ENCODE data around the gene TET1.
"Not testable (repeated sequence)": the region's sequence is repeated elsewhere in the genome, so short reads cannot be mapped to it uniquely, and the experiment has no call there.

TET1 gene

DNA sequence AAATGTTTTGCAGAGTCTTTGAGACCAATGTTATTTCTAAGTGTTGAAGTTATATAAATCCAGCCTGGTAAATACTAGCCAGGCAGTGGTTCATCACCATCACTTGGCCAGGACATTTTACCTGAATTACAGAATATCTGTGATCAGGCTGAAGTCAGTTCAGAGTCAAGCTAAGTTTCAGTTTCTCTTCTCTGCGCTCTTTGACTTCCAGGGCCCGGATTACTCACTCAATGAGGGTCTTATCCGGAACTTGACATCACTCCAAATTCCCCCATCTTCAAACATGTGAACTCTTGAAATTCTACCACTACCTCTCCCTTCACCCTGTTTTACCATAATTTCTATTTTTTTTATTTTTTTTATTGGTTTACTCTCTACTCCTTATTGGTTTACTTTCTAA is 124.3 kb downstream of the TET1 start:
- FAIRE-seq (no peak), DNase-seq (ENCODE audit: insufficient read length, low spot score) (no peak)

DNA sequence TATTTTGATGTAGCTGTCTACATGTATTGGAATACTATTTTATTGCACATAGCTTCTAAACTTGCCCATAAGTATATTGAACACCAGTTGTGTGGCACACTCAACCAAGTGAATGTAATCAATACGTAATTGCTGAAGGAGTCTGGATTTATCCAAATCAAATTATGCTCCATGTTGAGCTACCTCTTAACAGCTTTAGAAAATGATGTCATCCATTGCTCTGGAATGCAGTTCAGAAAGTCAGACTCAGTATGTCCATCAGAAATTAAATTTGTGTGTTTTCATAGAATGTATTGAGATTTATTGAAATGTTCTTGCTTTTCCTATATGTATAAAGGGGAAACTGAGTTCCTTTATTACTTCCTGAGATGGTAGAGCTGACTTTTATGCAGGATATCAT is 135.9 kb downstream of the TET1 start:
- FAIRE-seq: peak; percentile 23

DNA sequence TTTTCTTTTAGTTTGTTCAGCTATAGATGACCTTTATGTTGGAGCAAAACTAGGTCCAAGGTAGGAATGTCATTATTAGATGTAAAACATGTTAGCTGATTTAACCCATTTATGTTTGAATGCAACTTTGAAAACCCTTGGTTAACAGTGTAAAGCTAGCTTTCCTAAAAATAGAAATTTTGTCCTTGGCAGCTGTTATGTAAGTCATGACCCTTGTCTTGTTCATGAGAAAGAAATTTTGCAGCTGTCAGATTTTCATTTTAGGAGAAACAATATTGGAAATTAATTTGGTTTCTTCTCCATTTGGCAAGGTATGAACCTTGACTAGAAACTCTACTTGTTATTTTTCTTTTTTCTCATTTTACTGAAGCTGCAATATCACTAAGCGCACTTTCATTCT is 137.0 kb downstream of the TET1 start:
- DNase-seq (ENCODE audit: insufficient read length, low spot score): no peak
- FAIRE-seq: no peak

More for the DNA sequence above, 135.9 kb downstream of the TET1 start:
- no peak for DNase-seq (ENCODE audit: insufficient read length, low spot score)

DNA sequence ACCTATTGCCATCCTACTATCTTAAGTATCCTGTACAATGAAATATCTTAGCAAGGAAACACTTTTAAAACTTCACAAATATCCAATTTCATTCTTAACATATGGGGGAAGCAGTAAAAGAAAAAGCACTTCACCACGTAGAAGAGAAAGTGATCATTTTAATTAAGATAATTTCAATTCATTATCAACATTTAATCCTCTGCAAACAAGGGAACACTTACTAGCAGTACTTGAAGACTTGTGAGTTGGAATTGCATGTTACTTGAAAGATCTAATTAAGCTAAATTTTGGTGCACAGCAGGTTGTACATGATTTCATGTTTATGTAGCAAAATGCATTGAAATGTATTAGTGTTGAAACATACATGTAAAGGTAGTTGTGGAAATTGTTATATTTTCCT is 140.1 kb downstream of the TET1 start:
- no peak for DNase-seq (ENCODE audit: insufficient read length, low spot score)
- no peak for FAIRE-seq

DNA sequence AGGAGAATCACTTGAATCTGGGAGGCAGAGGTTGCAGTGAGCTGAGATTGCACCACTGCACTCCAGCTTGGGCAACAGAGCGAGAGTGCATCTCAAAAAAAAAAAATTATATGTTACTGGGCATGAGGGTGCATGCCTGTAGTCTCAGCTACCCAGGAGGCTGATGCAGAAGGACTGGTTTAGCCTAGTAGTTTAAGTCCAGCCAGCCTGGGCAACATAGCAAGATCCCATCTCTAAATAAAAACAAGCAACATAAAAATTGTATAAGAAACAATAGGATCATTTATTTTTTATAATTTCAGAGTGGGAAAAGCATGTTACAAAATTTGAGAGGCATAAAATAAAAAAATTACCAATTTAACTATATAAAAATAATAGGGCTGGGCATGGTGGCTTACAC is 145.4 kb downstream of the TET1 start:
- no peak for FAIRE-seq

DNA sequence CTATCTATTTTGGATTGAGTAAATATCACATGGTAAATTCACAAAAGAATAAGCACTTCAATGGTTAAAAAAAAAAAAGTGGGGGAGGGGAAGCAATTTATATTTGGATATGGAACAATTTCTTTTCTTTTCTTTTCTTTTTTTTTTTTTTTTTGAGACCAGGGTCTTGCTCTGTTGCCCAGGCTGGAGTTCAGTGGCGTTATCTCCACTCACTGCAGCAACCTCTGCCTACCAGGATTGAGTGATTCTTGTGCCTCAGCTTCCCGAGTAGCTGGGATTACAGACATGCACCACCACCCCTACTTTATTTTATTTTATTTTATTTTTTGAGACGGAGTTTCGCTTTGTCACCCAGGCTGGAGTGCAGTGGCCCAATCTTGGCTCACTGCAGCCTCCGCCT is 148.8 kb downstream of the TET1 start:
- FAIRE-seq; DNase-seq (ENCODE audit: insufficient read length, low spot score): not testable (repeated sequence)

More for the DNA sequence above, 145.4 kb downstream of the TET1 start:
- DNase-seq (ENCODE audit: insufficient read length, low spot score): no peak

DNA sequence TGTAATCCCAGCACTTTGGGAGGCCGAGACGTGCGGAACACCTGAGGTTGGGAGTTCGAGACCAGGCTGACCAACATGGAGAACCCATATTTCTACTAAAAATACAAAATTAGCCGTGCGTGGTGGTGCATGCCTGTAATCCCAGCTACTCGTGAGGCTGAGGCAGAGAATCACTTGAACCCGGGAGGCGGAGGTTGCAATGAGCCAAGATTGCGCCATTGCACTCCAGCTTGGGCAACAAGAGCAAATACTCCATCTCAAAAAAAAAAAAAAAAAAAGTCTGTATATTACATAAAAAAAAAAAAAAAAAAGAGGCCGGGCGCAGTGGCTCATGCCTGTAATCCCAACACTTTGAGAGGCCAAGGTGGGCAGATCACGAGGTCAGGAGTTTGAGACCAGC is 152.9 kb downstream of the TET1 start:
- FAIRE-seq; DNase-seq (ENCODE audit: insufficient read length, low spot score): not testable (repeated sequence)

DNA sequence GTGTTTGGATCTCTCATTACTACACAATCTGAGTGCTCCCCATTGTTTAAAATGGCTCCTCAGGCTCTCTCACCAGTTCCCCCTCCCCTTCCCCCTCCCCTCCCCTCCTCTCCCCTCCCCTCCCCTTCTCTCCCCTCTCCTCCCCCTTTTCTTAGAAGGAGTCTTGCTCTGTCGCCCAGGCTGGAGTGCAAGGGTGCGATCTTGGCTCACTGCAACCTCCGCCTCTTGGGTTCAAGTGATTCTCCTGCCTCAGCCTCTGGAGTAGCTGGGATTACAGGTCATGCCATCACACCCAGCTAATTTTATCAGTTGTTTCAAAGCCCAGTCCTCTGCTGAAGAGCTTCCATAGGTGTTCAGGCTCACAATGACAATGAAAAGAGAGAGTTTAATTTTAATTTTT is 157.3 kb downstream of the TET1 start:
- FAIRE-seq: no peak
- no peak for DNase-seq (ENCODE audit: insufficient read length, low spot score)

DNA sequence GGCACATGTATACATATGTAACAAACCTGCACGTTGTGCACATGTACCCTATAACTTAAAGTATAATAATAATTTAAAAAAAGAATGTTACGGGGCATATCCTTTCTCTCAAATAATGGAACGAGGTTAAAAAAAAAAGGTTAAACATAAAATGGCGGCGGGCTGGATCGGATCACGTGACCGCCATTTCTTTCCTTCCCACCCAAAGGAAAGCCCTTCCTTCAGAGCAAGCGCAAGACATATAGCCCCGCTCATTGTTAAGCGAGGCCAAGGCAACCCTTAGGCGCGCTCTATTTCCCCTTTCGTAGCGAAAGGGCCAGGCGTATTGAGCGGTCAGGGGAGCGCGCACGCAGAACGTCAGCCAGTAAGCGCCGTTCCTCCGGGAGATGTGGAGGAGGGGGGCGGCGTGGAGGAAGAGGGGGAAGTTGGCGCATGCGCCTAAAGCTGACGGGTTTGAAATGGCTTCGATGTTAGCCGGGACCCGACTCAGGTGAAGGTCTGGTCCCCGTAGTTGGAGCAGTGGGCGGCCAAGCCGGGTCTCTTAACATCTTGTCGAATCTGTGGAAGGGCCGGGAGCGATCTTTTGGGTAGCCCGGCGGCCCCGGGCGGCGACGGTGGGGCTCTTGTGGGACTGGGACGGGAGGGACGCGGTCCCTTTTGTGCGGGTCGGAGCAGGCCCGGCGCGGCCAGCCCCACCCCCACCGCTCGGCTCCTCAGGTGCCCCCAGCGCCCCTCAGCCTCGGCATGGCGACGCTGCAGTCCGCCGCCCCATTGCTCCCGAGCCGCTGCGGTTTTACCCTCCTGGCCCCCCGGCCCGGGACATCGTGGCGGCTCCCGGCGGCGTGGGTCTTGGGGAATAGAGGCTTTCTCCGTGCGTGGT is 160.9 kb downstream of the TET1 start, which contains the start of gene CCAR1:
TSS of gene CCAR1 (plus strand) at position 447 of the 880 bp plus-strand sequence. CDS start 1,266 bp downstream, outside the sequence.
- peak; percentile 96 for DNase-seq (ENCODE audit: insufficient read length, low spot score)
- FAIRE-seq: peak; percentile 91

DNA sequence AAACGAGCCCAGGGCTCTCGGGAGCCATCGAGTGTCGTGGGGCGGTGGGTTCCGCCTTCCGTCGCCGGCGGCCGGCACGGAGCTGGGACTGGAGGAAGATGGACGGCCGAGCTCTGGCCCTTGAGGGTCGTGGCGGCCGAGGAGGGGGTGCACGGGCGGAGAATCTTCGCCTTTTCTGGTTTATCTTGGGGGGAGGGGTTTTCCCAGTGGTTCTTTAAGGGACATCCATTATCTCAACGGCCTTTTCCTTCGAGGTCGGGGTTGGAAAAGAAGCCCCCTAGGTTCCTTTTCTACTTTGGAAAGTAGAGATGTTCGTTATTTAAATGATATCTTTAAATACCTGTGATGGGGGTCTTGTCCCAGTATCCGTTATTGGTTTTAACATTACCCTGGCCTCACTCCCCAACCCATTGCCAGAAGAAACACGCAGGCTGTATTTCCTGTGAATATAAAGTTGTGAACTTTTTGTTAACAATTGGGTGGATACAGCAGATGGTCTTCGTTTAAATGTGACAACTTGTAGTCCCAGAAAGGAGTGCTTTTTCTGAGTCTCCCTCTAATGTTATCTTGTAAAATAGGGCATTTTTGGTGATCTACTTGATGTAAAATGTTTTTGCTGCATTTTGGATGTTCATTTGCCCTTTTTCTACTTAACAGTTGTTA is 161.7 kb downstream of the TET1 start:
- FAIRE-seq (no peak), DNase-seq (ENCODE audit: insufficient read length, low spot score) (no peak)

DNA sequence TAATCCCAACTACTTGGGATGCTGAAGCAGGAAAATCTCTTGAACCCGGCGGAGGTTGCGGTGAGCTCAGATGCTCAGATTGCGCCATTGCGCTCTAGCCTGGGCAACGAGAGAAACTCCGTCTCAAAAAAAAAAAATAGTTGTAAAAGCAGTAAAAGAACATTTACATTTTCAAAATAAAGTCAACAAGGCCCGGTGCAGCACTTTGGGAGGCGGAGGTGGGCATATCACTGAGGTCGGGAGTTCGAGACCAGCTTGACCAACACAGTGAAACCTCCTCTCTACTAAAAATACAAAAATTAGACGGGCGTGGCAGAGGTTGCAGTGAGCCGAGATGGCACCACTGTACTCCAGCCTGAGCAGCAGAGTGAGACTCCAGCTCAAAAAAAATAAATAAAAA is 164.9 kb downstream of the TET1 start:
- no peak for DNase-seq (ENCODE audit: insufficient read length, low spot score)
- FAIRE-seq: no peak

DNA sequence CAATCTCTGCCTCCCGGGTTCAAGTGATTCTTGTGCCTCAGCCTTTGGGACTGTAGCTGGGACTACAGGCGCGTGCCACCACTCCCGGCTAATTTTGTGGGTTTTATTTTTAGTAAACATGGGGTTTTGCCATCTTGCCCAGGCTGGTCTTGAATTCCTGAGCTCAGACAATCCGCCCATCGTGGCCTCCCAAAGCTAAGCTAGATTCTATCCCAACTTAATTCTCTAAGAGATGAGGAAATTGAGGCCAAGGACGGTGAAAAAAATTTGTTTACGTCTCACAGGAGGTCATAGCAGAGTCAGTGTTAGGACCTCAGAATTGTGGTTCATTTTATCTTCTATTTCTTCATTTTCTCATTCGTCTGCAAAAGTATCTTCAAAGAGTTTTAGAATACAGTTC is 167.0 kb downstream of the TET1 start:
- no peak for DNase-seq (ENCODE audit: insufficient read length, low spot score)
- FAIRE-seq: no peak

DNA sequence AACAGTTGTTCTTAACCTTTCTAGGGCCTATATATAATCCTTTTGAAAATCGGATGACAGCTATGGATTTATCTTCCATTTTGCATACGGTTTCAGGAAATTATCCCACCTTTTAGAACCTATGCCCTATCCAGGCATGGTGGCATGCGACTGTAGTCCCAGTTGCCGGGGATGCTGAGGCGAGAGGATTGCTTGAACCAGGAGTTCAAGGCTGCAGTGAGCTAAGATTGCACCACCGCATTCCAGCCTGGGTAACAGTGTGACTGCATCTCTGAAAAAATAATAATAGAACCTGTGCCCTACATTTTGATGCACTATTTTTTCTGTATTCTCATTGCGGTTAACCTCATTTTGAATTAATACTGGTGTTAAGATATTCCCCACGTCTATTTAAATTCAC is 172.5 kb downstream of the TET1 start:
- DNase-seq (ENCODE audit: insufficient read length, low spot score) (no peak), FAIRE-seq (no peak)

DNA sequence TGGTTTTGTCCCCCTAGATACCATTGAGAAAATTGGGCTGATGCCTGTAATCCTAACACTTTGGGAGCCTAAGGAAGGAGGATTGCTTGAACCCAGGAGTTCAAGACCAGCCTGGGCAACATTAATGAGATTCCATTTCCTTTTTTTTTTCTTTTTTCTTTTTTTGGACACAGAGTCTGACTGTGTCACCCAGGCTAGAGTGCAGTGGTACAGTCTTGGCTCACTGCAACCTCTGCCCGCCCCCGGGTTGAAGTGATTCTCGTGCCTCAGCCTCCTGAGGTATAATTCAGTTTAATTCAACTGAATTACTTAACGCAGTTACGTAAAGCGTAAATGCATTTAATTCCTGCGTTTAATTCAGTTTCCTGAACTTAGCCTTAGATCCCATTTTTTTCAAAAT is 174.2 kb downstream of the TET1 start:
- FAIRE-seq: no peak
- DNase-seq (ENCODE audit: insufficient read length, low spot score): no peak

DNA sequence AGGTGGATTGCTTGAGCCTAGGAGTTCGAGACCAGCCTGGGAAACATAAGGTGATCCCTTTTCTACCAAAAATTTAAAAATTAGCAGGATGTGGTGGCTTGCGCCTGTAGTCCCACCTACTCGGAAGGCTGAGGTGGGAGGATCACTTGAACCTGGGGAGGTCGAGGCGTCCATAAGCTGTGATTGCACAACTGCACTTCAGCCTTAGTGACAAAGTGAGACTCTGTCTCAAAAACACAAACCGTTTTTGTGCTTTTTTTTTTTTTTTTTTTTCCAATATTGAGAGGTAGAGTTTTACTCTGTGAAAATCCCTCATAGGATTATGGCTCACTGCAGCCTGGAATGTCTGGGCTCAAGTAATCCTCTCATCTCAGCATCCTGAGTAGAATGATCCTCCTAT is 175.0 kb downstream of the TET1 start:
- FAIRE-seq (no peak), DNase-seq (ENCODE audit: insufficient read length, low spot score) (no peak)

DNA sequence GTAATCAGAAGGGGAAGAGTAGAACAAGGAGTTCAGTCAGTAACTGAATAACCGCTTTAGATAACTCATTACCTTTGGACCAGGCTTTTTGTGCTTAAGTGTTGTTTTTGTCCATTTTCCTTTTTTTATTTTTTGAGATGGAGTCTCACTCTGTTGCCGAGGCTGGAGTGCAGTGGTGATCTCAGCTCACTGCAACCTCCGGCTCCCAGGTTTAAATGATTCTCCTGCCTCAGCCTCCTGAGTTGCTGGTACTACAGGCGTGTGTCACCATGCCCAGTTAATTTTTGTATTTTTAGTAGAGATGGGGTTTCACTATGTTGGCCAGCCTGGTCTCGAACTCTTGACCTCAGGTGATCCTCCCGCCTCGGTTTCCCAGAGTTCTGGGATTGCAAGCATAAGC is 175.6 kb downstream of the TET1 start:
- DNase-seq (ENCODE audit: insufficient read length, low spot score); FAIRE-seq: not testable (repeated sequence)

DNA sequence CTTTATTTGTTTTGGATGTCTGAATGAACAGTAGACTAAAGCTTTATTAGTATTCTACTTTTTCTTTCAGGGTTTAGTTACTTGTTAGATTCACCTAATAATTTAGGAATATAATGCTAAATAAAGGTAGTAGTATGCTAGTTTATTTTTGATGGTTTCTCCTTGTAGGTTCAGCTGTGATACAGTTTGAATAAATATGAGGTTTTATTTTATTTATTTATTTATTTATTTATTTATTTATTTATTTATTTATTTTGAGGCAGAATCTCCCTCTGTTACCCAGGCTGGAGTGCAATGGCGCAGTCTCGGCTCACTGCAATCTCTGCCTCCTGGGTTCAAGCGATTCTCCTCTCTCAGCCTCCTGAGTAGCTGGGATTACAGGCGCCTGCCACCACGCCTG is 180.5 kb downstream of the TET1 start:
- FAIRE-seq; DNase-seq (ENCODE audit: insufficient read length, low spot score): not testable (repeated sequence)

DNA sequence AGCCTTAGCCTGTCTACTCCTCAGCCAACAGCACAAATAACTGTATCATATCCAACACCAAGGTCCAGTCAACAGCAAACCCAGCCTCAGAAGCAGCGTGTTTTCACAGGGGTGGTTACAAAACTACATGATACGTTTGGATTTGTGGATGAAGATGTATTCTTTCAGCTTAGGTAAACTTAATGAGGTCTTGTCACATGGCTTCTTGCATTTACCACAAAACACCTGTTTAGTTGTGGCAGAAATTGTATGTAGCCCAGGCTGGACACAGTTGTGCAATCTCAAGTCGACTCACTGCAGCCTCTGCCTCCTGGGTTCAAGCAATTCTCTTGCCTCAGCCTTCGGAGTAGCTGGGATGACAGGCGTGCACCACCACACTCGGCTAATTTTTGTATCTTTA is 182.3 kb downstream of the TET1 start:
- FAIRE-seq (no peak), DNase-seq (ENCODE audit: insufficient read length, low spot score) (no peak)
